RKO (cell line): ENCODE measurements around the gene ZMYND11.
"Not testable (repeated sequence)": the region's sequence is repeated elsewhere in the genome, so short reads cannot be mapped to it uniquely, and the experiment has no call there.

ENCODE experiments used
- DNase-seq: peaks from one replicate; pipeline ENCODE4 v3.0.0-alpha.2; 2016; ENCODE audit warnings: low spot score

The ZMYND11 gene

GRCh38 chr10:132946-133898 is 2.0 kb upstream of the ZMYND11 start:
- DNase-seq, result peak; percentile 88

DNA sequence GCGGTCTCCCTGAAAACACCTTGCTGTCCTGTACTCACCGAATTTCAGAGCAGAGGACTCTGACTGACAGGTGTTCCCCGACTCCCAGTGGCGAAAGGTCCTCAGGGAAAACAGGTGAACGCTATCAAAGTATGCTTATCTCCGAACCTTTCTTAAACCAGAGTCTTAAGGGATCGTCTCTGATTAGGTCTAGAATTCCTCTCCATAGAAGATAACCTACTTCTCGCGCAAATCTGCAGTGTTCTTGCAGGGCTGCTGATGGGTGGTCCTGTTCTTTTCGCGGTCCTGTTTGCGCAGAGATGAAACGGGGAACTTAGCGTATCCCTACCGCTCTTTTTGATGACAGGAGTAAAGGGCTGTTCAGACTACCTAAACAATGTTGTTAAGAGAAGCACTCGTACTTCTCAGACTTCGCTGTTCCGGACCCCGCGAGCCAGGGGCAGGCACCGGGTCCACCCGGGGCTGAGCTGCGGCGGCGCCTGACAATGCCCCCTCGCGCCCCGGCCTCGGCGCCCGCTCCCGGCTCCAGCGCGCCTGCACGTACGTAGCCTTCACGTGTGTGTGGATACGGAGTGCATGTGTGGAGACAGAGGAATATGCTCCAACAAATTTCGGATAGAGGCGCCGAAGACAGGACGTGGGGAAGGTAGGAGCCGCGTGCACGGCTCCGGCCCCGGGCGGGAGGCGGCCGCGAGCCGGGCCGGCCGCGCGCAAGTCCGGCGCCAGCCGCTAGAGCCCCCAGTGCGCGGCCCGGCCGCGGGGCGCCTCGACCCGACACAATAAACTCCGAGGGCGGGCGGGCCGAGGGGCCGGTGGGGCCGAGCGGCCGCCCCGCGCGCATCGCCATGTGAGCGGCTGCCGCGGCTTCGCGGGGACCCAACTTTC is 766 bp upstream of the ZMYND11 start:
- peak; percentile 46 for DNase-seq

DNA sequence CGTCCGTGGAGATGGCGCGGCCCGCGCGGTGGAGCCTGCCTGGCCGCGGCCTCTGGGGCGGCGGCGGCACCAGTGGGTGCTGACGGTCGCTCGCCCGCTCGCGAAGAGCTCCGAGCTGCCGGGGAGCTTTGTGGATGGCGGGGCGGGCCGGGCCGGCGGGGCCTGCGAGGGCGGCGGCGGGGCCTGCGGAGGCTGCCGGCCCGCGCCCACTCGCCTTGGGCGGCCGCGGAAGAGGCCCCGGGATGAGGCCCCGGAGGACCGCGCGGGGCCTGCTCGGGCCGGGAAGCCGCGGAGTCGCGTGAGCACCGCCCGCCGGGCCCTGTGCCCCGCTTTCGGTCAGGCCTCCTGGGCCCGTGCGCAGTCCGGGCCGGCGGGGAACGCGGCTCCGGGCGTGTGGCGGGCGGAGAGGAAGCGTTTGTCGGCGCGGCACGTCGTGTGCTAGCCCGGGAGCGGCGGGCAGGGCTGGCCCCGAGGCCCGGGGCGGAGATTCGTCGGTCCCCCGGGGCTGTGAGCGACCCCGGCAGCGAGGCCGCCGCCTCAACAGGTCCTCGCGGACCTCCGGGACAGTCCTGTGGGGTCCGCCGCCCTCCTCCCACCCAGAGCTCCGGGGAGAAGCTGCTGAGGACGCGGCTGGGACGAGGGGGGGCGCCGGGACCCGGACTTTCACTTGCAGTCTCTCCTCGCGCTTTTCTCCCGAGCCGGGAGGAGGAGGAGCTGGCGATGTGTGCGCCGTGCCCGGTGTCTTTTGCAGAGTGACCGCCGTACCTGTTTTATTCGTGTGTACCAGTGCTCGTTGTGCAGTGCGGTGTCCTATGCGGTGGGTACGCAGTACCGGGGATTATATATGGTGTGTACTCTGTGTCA is 578 bp downstream of the ZMYND11 start:
- peak; percentile 73 for DNase-seq

DNA sequence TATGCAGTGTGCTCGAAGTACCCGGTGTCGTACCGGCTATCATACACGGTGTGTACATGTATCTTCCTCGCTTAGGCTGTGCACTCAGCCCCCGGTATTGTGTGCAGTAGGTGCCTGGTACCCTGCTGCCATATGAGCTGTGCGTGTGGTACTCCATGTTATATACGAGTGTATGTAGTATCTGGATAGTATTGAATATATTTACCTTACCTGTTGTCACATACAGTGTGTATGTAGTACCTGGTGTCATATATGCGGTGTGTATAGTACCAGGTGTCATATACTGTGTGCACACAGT is 1.2 kb downstream of the ZMYND11 start:
- no peak for DNase-seq

GRCh38 chr10:137031-137430 is 1.8 kb downstream of the ZMYND11 start:
- peak; percentile 73 for DNase-seq

DNA sequence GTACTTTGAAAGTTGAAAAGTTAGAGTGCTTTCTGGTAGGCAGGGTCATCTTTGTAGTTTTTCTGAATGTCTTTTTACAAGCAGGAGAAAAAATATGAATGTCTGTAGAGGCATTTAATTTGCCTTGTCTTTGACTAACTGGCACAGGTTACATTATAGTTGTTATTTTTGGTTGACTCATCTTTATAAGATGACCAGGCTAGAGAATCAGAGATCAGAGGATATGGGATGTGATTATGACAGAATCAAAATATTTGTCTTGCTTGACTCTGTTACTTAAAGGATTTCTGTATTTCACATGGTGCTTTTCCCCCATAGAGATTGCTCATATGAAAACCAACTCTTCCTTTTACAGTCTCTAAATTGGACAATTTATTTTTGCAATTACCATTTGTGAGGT is 2.4 kb downstream of the ZMYND11 start:
- peak; percentile 53 for DNase-seq

DNA sequence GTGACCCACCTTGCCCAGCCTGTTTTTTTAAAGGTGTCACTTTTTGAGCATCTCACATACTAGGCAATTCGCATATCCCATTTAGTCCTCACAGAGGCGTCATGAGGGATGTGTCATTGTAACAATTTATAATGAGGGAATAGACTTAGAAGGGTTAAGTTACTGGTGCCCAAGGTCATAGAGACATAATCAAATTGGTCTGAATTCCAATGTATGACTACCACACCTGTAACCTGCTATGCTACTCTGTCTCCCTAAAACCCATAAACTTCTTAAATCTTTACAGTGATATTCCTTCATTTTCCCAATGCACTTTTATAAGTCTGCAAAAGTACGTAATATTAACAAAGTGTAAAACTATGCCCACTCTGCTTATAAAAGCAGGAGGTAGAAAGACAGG is 7.1 kb downstream of the ZMYND11 start:
- no peak for DNase-seq

DNA sequence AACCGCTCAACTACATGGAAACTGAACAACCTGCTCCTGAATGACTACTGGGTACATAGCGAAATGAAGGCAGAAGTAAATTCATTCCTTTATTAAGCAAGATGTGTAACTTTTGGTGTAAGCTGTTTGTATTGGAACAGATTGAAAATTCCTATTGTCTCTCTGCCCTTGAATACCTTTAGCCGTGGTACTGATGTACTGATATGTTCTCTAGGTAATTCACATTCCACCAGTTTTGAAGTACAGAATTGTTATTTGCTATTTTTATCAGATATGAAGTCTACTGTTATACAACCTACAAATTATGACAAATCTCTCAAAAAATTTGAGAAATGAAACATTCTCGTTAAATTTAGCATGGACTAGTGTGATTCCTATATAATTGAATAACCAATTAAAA is 17.7 kb downstream of the ZMYND11 start:
- no peak for DNase-seq

- DNase-seq, result peak; percentile 30
These were observed 19.1 kb downstream of the ZMYND11 start for GRCh38 chr10:154348-154747.

GRCh38 chr10:167383-167782 is 32.1 kb downstream of the ZMYND11 start:
- DNase-seq, result no peak

DNA sequence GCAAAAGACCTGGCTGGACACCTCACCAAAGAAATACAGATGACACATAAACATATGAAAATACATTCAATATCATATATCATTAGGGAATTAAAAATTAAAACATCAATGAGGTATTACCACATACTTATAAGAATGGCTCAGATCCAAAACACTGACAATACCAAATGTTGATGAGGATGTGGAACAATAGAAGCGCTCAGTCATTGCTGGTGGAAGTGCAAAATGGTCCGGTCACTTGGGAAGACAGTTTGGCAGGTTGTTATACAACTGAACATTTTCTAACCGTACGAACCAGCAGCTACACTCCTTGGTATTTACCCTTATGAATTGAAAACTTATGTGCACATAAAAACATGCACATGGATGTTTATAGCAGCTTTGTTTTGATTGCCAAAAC is 38.5 kb downstream of the ZMYND11 start:
- no peak for DNase-seq

- DNase-seq, result no peak
These were observed 41.4 kb downstream of the ZMYND11 start for GRCh38 chr10:176677-177076.

- peak; percentile 78 for DNase-seq
These were observed 43.0 kb downstream of the ZMYND11 start for GRCh38 chr10:178208-178607.

GRCh38 chr10:178723-179122 is 43.5 kb downstream of the ZMYND11 start:
- no peak for DNase-seq

DNA sequence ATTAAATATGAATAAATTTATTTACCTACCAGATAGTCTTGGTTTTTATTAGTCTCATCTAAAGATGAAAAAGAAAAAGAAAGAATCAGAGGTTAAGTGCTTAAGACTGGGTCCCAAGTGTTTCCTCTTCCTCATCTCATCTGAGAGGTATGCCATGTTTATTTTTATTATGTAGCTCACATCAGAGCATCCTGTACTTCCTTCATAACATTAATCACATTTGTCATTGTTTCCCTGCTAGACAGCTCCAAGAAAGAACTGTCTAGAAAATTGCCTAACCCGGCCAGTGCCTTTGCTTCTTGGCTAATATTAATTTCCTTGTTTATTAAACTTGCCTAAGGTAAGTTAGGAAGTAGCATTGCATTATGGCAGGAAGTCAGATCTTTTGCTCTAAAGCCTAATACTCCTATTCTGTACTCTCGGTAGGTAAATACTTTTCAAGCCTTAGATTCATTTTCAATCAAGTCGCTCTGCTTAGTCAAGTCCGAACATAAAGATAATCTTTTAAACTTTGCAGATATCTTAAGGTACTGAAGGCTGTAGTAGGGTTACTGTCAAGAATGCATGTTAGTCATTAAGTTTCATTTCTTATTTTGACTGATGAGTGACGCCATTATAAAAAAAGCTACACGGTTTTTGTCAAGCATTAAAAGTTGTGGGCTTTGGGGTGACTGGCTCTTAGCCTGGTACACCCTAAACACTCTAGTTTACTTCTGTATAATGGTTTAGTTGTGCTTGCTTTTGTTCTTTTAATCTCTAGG is 47.4 kb downstream of the ZMYND11 start:
- no peak for DNase-seq

- DNase-seq, result no peak
These were observed 48.9 kb downstream of the ZMYND11 start for GRCh38 chr10:184174-184573.

- DNase-seq, result no peak
These were observed 49.7 kb downstream of the ZMYND11 start for GRCh38 chr10:184911-185310.

DNA sequence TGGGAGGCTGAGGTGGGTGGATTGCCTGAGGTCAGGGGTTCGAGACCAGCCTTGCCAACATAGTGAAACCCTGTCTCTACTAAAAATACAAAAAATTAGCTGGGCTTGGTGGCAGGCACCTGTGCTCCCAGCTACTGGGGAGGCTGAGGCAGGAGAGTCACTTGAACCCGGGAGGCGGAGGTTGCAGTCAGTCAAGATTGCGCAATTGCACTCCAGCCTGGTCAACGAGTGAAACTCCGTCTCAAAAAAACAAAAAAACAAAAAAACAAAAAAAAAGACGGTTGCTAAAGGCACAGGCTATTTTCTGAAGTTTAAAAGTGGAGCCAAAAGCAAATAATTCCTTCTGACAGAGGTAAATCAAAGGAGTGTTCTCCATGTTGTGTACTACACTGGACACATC is 50.3 kb downstream of the ZMYND11 start:
- not testable (repeated sequence) for DNase-seq

DNA sequence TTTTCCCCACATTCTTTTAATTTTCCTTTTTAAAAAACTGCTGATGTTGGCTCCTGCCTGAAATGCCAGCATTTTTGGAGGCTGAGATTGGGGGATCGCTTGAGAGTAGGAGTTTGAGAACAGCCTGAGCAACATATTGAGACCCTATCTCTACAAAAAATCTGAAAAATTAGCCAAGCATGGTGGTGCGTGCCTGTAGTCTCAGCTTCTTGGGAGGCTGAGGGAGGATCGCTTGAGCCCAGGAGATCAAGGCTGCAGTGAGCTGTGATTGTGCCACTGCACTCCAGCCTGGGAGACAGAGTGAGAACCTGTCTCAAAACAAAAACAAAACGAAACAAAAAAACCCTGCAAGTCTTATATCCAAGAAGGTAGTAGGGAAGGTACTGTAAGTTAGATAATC is 51.7 kb downstream of the ZMYND11 start:
- no peak for DNase-seq

GRCh38 chr10:188546-188945 is 53.3 kb downstream of the ZMYND11 start:
- DNase-seq, result no peak

DNA sequence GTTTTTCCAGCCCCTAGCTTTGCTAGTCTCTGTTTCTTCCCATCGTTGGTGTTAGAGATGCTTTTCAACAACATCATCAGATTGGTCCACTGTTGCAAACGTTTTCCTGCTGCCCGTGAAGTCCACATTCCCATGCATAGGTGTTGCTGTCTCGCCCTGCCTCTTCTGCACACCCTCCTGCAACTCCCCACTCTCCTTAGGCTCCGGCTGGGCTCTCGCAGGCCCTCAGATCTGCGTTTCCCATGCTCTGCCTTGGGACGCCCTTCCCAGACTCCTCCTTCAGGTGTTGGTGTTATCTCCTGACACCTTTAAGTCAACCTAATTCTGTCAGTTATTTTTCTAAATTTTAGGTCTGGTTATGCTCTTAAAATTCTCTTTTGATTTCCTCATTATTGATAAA is 55.0 kb downstream of the ZMYND11 start:
- no peak for DNase-seq
